ENCODE data around the gene RASGRP2. TPM values are rescaled to one million over a fixed set of nuclear protein-coding genes. Genes with fewer than 3 reads are reported as not detected.
A peak's percentile ranks its signal among the peaks of the same experiment; 100 is the strongest.

RASGRP2 gene
- total and polyA plus RNA-seq, 11 donors: 16.2 to 78.9 (median 28.1) TPM

DNA sequence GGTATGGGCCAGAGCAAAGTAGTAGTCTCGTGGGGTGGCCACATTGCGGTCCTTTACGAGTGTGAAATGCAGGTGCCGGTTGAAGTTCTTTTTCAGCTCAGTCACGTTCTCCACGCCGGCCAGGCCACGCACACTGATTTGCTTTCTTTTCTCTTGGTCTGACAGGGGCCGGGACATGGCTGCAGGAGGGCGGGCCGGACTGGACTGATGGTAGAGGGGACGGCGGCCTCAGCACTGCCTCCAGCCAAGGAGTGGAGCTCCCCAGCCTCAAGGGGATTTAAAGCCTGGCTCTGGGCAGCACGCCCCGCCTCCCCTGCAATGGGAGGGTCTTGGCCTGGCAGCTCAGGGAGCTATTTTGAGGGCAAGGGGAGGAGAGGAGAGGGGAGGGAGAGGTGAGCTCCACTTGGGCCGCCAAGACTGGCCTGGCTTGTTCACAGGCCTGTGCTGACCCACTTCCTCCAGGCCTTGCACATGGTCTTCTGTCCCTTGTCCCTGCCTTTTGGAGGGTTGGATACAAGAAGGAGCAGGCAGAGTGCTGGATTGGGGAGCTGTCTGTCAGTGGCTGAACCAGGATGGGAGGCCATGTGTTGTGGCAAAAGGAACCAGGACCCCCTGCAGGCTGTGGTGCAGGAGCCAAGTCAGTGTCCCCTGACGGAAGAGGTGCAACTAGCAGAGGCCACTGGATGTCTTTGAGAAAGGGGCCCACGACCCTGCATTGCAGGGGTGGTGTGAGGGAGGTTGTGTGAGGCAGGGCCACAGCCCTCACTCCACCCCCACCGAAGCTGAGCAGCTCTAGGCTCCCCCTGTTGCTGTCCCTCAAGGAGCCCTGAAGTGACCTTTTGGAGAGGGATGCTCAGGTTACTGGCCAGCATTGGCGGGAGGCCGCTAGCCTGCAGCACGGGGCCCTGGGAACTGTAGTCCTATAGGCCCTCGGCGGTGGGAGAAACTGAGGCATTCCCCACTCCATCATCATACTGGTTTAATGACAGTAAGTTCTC lies 16.1 kb upstream of the RASGRP2 start, which contains the start of gene PYGM:
Gene PYGM (minus strand): TSS at position 253 of the 998 bp plus-strand sequence. CDS start 76 bp downstream, at position 177.
- peaks cover 11 to 66% (median 52%) of the 10 kb centered on the region in 12 donors for H3K4me1 ChIP-seq
- no peaks in the 10 kb centered on the region for H3K9me3 ChIP-seq
- peak; percentile 62 to 74 for TF ChIP-seq POLR2A (IDR thresholded peaks at IDR 0.05)
- TF ChIP-seq, protein P1, sequence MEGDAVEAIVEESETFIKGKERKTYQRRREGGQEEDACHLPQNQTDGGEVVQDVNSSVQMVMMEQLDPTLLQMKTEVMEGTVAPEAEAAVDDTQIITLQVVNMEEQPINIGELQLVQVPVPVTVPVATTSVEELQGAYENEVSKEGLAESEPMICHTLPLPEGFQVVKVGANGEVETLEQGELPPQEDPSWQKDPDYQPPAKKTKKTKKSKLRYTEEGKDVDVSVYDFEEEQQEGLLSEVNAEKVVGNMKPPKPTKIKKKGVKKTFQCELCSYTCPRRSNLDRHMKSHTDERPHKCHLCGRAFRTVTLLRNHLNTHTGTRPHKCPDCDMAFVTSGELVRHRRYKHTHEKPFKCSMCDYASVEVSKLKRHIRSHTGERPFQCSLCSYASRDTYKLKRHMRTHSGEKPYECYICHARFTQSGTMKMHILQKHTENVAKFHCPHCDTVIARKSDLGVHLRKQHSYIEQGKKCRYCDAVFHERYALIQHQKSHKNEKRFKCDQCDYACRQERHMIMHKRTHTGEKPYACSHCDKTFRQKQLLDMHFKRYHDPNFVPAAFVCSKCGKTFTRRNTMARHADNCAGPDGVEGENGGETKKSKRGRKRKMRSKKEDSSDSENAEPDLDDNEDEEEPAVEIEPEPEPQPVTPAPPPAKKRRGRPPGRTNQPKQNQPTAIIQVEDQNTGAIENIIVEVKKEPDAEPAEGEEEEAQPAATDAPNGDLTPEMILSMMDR (IDR thresholded peaks at IDR 0.05): peak in 1 of 12 donors; percentile 1
- intact Hi-C loops (cut with DNase I): no loop called here
- 18 to 25% (median 23%) methylated on average over 19 to 24 of the region's 24 CpGs for WGBS, 4 donors
- H3K27ac ChIP-seq: peak within 1 kb of the TSS; percentile 22 to 89 (median 76)
- peaks cover 0 to 35% (median 30%) of the 10 kb centered on the region in 9 donors for H3K36me3 ChIP-seq
- no peaks in the 10 kb centered on the region for H3K27me3 ChIP-seq
- H3K4me3 ChIP-seq: peak within 1 kb of the TSS; percentile 2 to 61 (median 44)
- DNase-seq: peak; percentile 85 to 93 (median 90)
- ATAC-seq: peak; percentile 81 to 86 (median 84)

DNA sequence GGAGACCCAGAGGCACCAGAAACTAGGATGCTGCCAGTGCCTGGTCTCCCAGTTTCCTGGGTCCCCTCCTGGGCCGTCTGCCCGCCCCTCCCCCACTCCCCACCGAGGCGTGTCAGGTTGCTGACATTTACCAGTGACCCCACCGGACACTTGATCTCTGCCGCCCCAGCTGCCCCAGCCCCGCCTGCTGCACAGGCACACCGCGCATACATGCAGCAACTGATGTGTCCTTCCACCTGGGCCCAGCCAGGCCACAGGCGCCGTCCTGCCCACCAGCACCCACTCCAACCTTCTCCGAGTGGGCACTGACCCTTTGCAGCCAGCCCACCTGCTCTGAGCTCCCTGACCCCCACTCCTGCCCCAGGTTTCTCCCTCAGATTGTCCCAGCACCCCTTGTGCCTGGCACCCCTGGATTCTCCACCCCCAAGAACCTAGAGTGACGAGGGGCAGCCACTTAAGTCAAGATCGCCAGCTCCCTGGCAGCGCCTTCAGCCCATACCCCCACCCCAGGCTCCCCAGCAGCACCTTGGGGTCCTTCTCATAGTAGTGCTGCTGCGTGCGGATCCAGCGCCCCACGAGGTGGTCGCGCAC lies 15.3 kb upstream of the RASGRP2 start:
- intact Hi-C loops (cut with DNase I): no loop called here
- peaks cover 0 to 28% (median 22%) of the 10 kb centered on the region in 9 donors for H3K36me3 ChIP-seq
- H3K4me3 ChIP-seq: peak overlapping the region; percentile 2 to 61 (median 44)
- peak in 2 of 5 donors; percentile 31 to 46 for DNase-seq
- peaks cover 11 to 58% (median 46%) of the 10 kb centered on the region in 12 donors for H3K4me1 ChIP-seq
- H3K27ac ChIP-seq: peak overlapping the region; percentile 22 to 89 (median 76)
- H3K9me3 ChIP-seq: no peaks in the 10 kb centered on the region
- no peaks in the 10 kb centered on the region for H3K27me3 ChIP-seq
- WGBS, 4 donors: 38 to 48% (median 41%) methylated on average over 12 to 21 of the region's 21 CpGs
- no peak for TF ChIP-seq POLR2A (IDR thresholded peaks at IDR 0.05)
- TF ChIP-seq, protein P1 (IDR thresholded peaks at IDR 0.05): no peak
- peak; percentile 5 to 21 (median 16) for ATAC-seq

DNA sequence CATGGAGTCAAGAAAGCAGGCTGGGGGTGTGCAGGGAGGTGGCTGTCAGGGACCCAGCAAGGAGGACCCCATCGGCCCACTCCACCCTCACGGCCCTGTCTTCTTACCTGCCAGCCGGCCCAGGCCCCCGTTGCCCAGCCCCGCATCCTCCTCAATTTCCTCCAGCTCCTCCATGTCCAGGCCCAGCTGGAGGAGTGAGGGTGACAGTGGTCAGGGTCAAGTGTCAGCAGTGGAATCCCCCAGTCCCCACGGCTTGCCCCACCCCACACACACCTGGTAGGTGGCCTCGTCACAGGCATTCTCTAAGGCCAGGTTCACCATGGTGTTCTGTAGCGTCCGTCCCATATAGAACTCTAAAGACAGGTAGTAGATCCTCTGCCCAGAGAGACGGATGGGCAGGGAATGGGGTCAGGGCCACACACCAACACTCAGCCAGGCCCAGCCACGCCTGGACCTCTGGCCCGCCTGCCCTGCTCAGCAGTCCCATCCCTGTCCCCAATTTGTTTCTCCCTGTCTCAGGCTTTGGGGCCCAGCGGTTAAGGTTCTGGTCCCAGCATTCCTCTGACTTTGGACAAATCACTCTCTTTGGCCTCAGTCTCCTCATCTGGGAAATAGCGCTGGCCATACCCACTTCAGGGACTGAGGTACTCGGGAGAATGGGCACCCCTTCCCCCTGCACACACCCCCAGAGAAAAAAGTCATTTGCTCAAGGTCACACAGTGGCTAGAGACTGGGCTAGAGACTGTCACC lies 14.6 kb upstream of the RASGRP2 start:
- WGBS, 4 donors: 87 to 91% (median 90%) methylated on average over 11 to 15 of the region's 15 CpGs
- DNase-seq: peak in 1 of 5 donors; percentile 13
- H3K4me3 ChIP-seq: peak overlapping the region in 9 of 12 donors; percentile 36 to 61 (median 49)
- H3K4me1 ChIP-seq: peaks cover 8 to 51% (median 39%) of the 10 kb centered on the region in 12 donors
- no peaks in the 10 kb centered on the region for H3K27me3 ChIP-seq
- H3K36me3 ChIP-seq: peaks cover 0 to 20% (median 14%) of the 10 kb centered on the region in 9 donors
- H3K27ac ChIP-seq: peak overlapping the region in 9 of 12 donors; percentile 71 to 89 (median 79)
- ATAC-seq: no peak
- H3K9me3 ChIP-seq: no peaks in the 10 kb centered on the region
- no peak for TF ChIP-seq POLR2A (IDR thresholded peaks at IDR 0.05)
- TF ChIP-seq, protein P1 (IDR thresholded peaks at IDR 0.05): no peak
- intact Hi-C loops (cut with DNase I): no loop called here
